ENCODE data around the gene SYNE2.

SYNE2 gene

GRCh38 chr14:63852817-63853731 is at the start of gene SYNE2:
TSS of gene SYNE2 (plus strand) at chr14:63853004. CDS start at chr14:63909149, 56,145 bp downstream.
- no peak for TF ChIP-seq NFIC (IDR thresholded peaks at IDR 0.05)
- TF ChIP-seq RAD21 (IDR thresholded peaks at IDR 0.05; ENCODE audit: low read depth), result no peak
- peak; percentile 52; the same call in 1 of the 2 replicates for TF ChIP-seq TAF1 (IDR thresholded peaks at IDR 0.05; ENCODE audit: low read depth)
- no peak for TF ChIP-seq CREB1 (IDR thresholded peaks at IDR 0.05; ENCODE audit: low read depth)
- TF ChIP-seq ZBTB7A (IDR thresholded peaks at IDR 0.05; ENCODE audit: low read depth), result peak; percentile 25; the same call in 1 of the 2 replicates
- no peak for TF ChIP-seq YY1 (IDR thresholded peaks at IDR 0.05; ENCODE audit: low read depth)
- no peak for TF ChIP-seq TEAD4 (IDR thresholded peaks at IDR 0.05)
- no peak for TF ChIP-seq FOXM1 (IDR thresholded peaks at IDR 0.05; ENCODE audit: borderline replicate concordance, low read depth)
- TF ChIP-seq EP300 (IDR thresholded peaks at IDR 0.05; ENCODE audit: borderline replicate concordance), result no peak
- no peak for TF ChIP-seq REST (IDR thresholded peaks at IDR 0.05; ENCODE audit: low read depth)
- peak; percentile 47 for TF ChIP-seq MAX (IDR thresholded peaks at IDR 0.05)
- TF ChIP-seq EGR1 (IDR thresholded peaks at IDR 0.05), result no peak
- TF ChIP-seq CEBPB (IDR thresholded peaks at IDR 0.05), result no peak
- TF ChIP-seq TCF12 (IDR thresholded peaks at IDR 0.05; ENCODE audit: low read depth), result no peak
- TF ChIP-seq USF1 (IDR thresholded peaks at IDR 0.05), result no peak

- TF ChIP-seq CEBPB (IDR thresholded peaks at IDR 0.05) (no peak), EP300 (IDR thresholded peaks at IDR 0.05; ENCODE audit: borderline replicate concordance) (no peak), CREB1 (IDR thresholded peaks at IDR 0.05; ENCODE audit: low read depth) (no peak), FOXM1 (IDR thresholded peaks at IDR 0.05; ENCODE audit: borderline replicate concordance, low read depth) (no peak), MAX (IDR thresholded peaks at IDR 0.05) (no peak)
These were observed 19.1 kb upstream of the SYNE2 start for GRCh38 chr14:63833728-63834127.

GRCh38 chr14:63840981-63841380 is 11.8 kb upstream of the SYNE2 start:
- no peak for TF ChIP-seq TEAD4 (IDR thresholded peaks at IDR 0.05)
- TF ChIP-seq RAD21 (IDR thresholded peaks at IDR 0.05; ENCODE audit: low read depth), result peak; percentile 58

GRCh38 chr14:63843796-63844195 is 9.0 kb upstream of the SYNE2 start:
- TF ChIP-seq EGR1 (IDR thresholded peaks at IDR 0.05), result no peak
- no peak for TF ChIP-seq USF1 (IDR thresholded peaks at IDR 0.05)
- TF ChIP-seq RAD21 (IDR thresholded peaks at IDR 0.05; ENCODE audit: low read depth), result no peak
- TF ChIP-seq FOXM1 (IDR thresholded peaks at IDR 0.05; ENCODE audit: borderline replicate concordance, low read depth), result no peak
- no peak for TF ChIP-seq TEAD4 (IDR thresholded peaks at IDR 0.05)
- TF ChIP-seq ZBTB7A (IDR thresholded peaks at IDR 0.05; ENCODE audit: low read depth), result no peak
- TF ChIP-seq REST (IDR thresholded peaks at IDR 0.05; ENCODE audit: low read depth), result no peak
- no peak for TF ChIP-seq TAF1 (IDR thresholded peaks at IDR 0.05; ENCODE audit: low read depth)
- no peak for TF ChIP-seq CREB1 (IDR thresholded peaks at IDR 0.05; ENCODE audit: low read depth)
- TF ChIP-seq YY1 (IDR thresholded peaks at IDR 0.05; ENCODE audit: low read depth), result no peak
- no peak for TF ChIP-seq CEBPB (IDR thresholded peaks at IDR 0.05)
- no peak for TF ChIP-seq EP300 (IDR thresholded peaks at IDR 0.05; ENCODE audit: borderline replicate concordance)
- TF ChIP-seq TCF12 (IDR thresholded peaks at IDR 0.05; ENCODE audit: low read depth), result no peak
- no peak for TF ChIP-seq NFIC (IDR thresholded peaks at IDR 0.05)
- no peak for TF ChIP-seq MAX (IDR thresholded peaks at IDR 0.05)

GRCh38 chr14:63848890-63849289 is 3.9 kb upstream of the SYNE2 start:
- no peak for TF ChIP-seq TEAD4 (IDR thresholded peaks at IDR 0.05)
- no peak for TF ChIP-seq EP300 (IDR thresholded peaks at IDR 0.05; ENCODE audit: borderline replicate concordance)
- TF ChIP-seq ZBTB7A (IDR thresholded peaks at IDR 0.05; ENCODE audit: low read depth), result no peak
- TF ChIP-seq TCF12 (IDR thresholded peaks at IDR 0.05; ENCODE audit: low read depth), result no peak
- TF ChIP-seq CEBPB (IDR thresholded peaks at IDR 0.05), result no peak
- TF ChIP-seq USF1 (IDR thresholded peaks at IDR 0.05), result no peak
- TF ChIP-seq MAX (IDR thresholded peaks at IDR 0.05), result no peak
- no peak for TF ChIP-seq REST (IDR thresholded peaks at IDR 0.05; ENCODE audit: low read depth)
- TF ChIP-seq CREB1 (IDR thresholded peaks at IDR 0.05; ENCODE audit: low read depth), result no peak
- no peak for TF ChIP-seq TAF1 (IDR thresholded peaks at IDR 0.05; ENCODE audit: low read depth)
- TF ChIP-seq RAD21 (IDR thresholded peaks at IDR 0.05; ENCODE audit: low read depth), result no peak
- TF ChIP-seq EGR1 (IDR thresholded peaks at IDR 0.05), result no peak
- TF ChIP-seq NFIC (IDR thresholded peaks at IDR 0.05), result no peak
- TF ChIP-seq FOXM1 (IDR thresholded peaks at IDR 0.05; ENCODE audit: borderline replicate concordance, low read depth), result no peak
- no peak for TF ChIP-seq YY1 (IDR thresholded peaks at IDR 0.05; ENCODE audit: low read depth)

Data from Ishikawa (cell line).